ENCODE data around the gene DVL1. TPM values are rescaled to one million over a fixed set of nuclear protein-coding genes. Genes with fewer than 3 reads are reported as not detected.

DVL1 gene
- total RNA-seq, 1 donor from 2014 or later: 92.9 TPM

GRCh38 chr1:1332774-1333480 lies 16.3 kb downstream of the DVL1 start:
- Mint-ChIP-seq H3K4me1 (ENCODE audit: unreplicated experiment) (peaks cover 16% of the 10 kb centered on the region), H3K27me3 (ENCODE audit: unreplicated experiment) (no peaks in the 10 kb centered on the region), H3K9me3 (ENCODE audit: unreplicated experiment) (no peaks in the 10 kb centered on the region), H3K4me3 (ENCODE audit: unreplicated experiment) (no peak overlapping the region), H3K27ac (ENCODE audit: unreplicated experiment) (no peak overlapping the region), H3K36me3 (ENCODE audit: unreplicated experiment) (no peaks in the 10 kb centered on the region)
- DNase-seq (ENCODE audit: extremely low spot score, unreplicated experiment): no peak
- no peak for TF ChIP-seq CTCF (IDR thresholded peaks at IDR 0.05)

GRCh38 chr1:1332031-1332755 lies 17.0 kb downstream of the DVL1 start:
- H3K9me3 Mint-ChIP-seq (ENCODE audit: unreplicated experiment): no peaks in the 10 kb centered on the region
- no peak for TF ChIP-seq CTCF (IDR thresholded peaks at IDR 0.05)
- H3K27me3 Mint-ChIP-seq (ENCODE audit: unreplicated experiment): no peaks in the 10 kb centered on the region
- no peaks in the 10 kb centered on the region for H3K36me3 Mint-ChIP-seq (ENCODE audit: unreplicated experiment)
- no peak for DNase-seq (ENCODE audit: extremely low spot score, unreplicated experiment)
- H3K4me1 Mint-ChIP-seq (ENCODE audit: unreplicated experiment): peaks cover 16% of the 10 kb centered on the region
- H3K4me3 Mint-ChIP-seq (ENCODE audit: unreplicated experiment): no peak overlapping the region
- H3K27ac Mint-ChIP-seq (ENCODE audit: unreplicated experiment): no peak overlapping the region

- Mint-ChIP-seq H3K27ac (ENCODE audit: unreplicated experiment) (peak within 1 kb of the TSS; percentile 89), H3K4me1 (ENCODE audit: unreplicated experiment) (peaks cover 20% of the 10 kb centered on the region), H3K27me3 (ENCODE audit: unreplicated experiment) (no peaks in the 10 kb centered on the region), H3K9me3 (ENCODE audit: unreplicated experiment) (no peaks in the 10 kb centered on the region), H3K36me3 (ENCODE audit: unreplicated experiment) (no peaks in the 10 kb centered on the region), H3K4me3 (ENCODE audit: unreplicated experiment) (peak within 1 kb of the TSS; percentile 4)
- no peak for DNase-seq (ENCODE audit: extremely low spot score, unreplicated experiment)
- no peak for TF ChIP-seq CTCF (IDR thresholded peaks at IDR 0.05)
Measured at GRCh38 chr1:1331068-1331965, 17.9 kb downstream of the DVL1 start, which contains the start of gene TAS1R3. TAS1R3 (plus strand) TSS chr1:1331280; CDS start chr1:1331346, 66 bp downstream.

- Mint-ChIP-seq H3K9me3 (ENCODE audit: unreplicated experiment) (no peaks in the 10 kb centered on the region), H3K4me1 (ENCODE audit: unreplicated experiment) (peaks cover 22% of the 10 kb centered on the region), H3K27me3 (ENCODE audit: unreplicated experiment) (no peaks in the 10 kb centered on the region), H3K4me3 (ENCODE audit: unreplicated experiment) (peak overlapping the region; percentile 4), H3K27ac (ENCODE audit: unreplicated experiment) (peak overlapping the region; percentile 89), H3K36me3 (ENCODE audit: unreplicated experiment) (no peaks in the 10 kb centered on the region)
- no peak for DNase-seq (ENCODE audit: extremely low spot score, unreplicated experiment)
- TF ChIP-seq CTCF (IDR thresholded peaks at IDR 0.05): no peak
Measured at GRCh38 chr1:1330366-1331067, 18.7 kb downstream of the DVL1 start.
